Measurements from ENCODE around the gene AMMECR1L. TPM values are rescaled to one million over a fixed set of nuclear protein-coding genes. Genes with fewer than 3 reads are reported as not detected.

AMMECR1L gene
- polyA plus RNA-seq, 2 of the 4 experiments (the other 2 are of a cell fraction) = 15.6 to 23.0 TPM

GRCh38 chr2:127879899-127880298 lies 5.9 kb downstream of the AMMECR1L start:
- Histone ChIP-seq H3K9me3 (no peaks in the 10 kb centered on the region), H3K27ac (no peak overlapping the region), H3K4me3 (no peak overlapping the region), H3K4me2 (no peak overlapping the region), H3K4me1 (peaks cover 14% of the 10 kb centered on the region)
- DNase-seq (ENCODE audit: low read depth in 1 of 2, low spot score in 1 of 2) = no peak
- no peak for FAIRE-seq
- no peak for ATAC-seq
- ChIA-PET POLR2A (no interaction called here), CTCF (interaction anchor here (1.7 to 2.1 kb wide), 2 partner anchors 20 to 183 kb away, joined by 4 to 5 read pairs; no protein-coding TSS in a partner anchor)
- TF ChIP-seq MAZ (IDR thresholded peaks at IDR 0.05; ENCODE audit: borderline replicate concordance, low read depth, low read length) (no peak), ESRRA (IDR thresholded peaks at IDR 0.05; ENCODE audit: borderline replicate concordance, low read length) (no peak), PBX3 (IDR thresholded peaks at IDR 0.05) (no peak), HMGXB4 (CRISPR knock-in tag; IDR thresholded peaks at IDR 0.05; ENCODE audit: borderline replicate concordance) (no peak), CHD4 (IDR thresholded peaks at IDR 0.05; ENCODE audit: borderline replicate concordance) (no peak)
- 83% methylated on average over 5 of the region's 5 CpGs for WGBS (ENCODE audit: missing lambda C conversion rate)

GRCh38 chr2:127877626-127878025 lies 8.1 kb downstream of the AMMECR1L start:
- no peak overlapping the region for H3K4me2 ChIP-seq
- H3K4me1 ChIP-seq = peaks cover 3% of the 10 kb centered on the region; the same call in 1 of the 3 replicates
- DNase-seq (ENCODE audit: low read depth in 1 of 2, low spot score in 1 of 2) = no peak
- H3K27ac ChIP-seq = no peak overlapping the region
- ATAC-seq = no peak
- WGBS (ENCODE audit: missing lambda C conversion rate) = 78% methylated on average over 3 of the region's 3 CpGs
- POLR2A ChIA-PET = no interaction called here
- TF ChIP-seq EHF (CRISPR knock-in tag; IDR thresholded peaks at IDR 0.05) (no peak), MYC (IDR thresholded peaks at IDR 0.05; ENCODE audit: borderline replicate concordance, low read length) (no peak), KDM5A (IDR thresholded peaks at IDR 0.05) (no peak), PBX3 (IDR thresholded peaks at IDR 0.05) (no peak), MAFK (IDR thresholded peaks at IDR 0.05; ENCODE audit: partially characterized antibody) (no peak), EHMT2 (IDR thresholded peaks at IDR 0.05; ENCODE audit: low read depth) (no peak), HES2 (IDR thresholded peaks at IDR 0.05) (no peak), MAZ (IDR thresholded peaks at IDR 0.05; ENCODE audit: borderline replicate concordance, low read depth, low read length) (no peak), CHD2 (IDR thresholded peaks at IDR 0.05; ENCODE audit: low read length, partially characterized antibody) (no peak), RCOR1 (IDR thresholded peaks at IDR 0.05; ENCODE audit: low read depth, low read length) (no peak), TFCP2L1 (CRISPR knock-in tag; IDR thresholded peaks at IDR 0.05) (no peak), NR3C1 (IDR thresholded peaks at IDR 0.05) (no peak)
- CTCF ChIA-PET = interaction anchor here (0.6 to 1.0 kb wide), 2 partner anchors 356 to 522 kb away, joined by 3 read pairs; no protein-coding TSS in a partner anchor
- no peaks in the 10 kb centered on the region for H3K9me3 ChIP-seq
- FAIRE-seq = no peak
- H3K4me3 ChIP-seq = no peak overlapping the region

- CTCF ChIA-PET = no interaction called here
- POLR2A ChIA-PET = no interaction called here
- DNase-seq (ENCODE audit: low read depth in 1 of 2, low spot score in 1 of 2) (no peak), FAIRE-seq (no peak), ATAC-seq (no peak)
- WGBS (ENCODE audit: missing lambda C conversion rate) = 96% methylated on average over 2 of the region's 2 CpGs
- no peaks in the 10 kb centered on the region for H3K9me3 ChIP-seq
- H3K4me3 ChIP-seq = no peak overlapping the region
- H3K27ac ChIP-seq = no peak overlapping the region
- H3K4me2 ChIP-seq = no peak overlapping the region
- H3K4me1 ChIP-seq = peaks cover 3% of the 10 kb centered on the region; the same call in 1 of the 3 replicates
- TF ChIP-seq RARB (CRISPR knock-in tag; IDR thresholded peaks at IDR 0.05) (no peak), USF2 (IDR thresholded peaks at IDR 0.05) (no peak), CTCF (IDR thresholded peaks at IDR 0.05) (no peak), RNF2 (IDR thresholded peaks at IDR 0.05; ENCODE audit: borderline replicate concordance, low read depth) (no peak), ZSCAN20 (CRISPR knock-in tag; IDR thresholded peaks at IDR 0.05) (no peak), POLR2AphosphoS2 (conservative IDR thresholded peaks at IDR 0.05; ENCODE audit: low read length) (no peak), TP53 (CRISPR knock-in tag; IDR thresholded peaks at IDR 0.05) (no peak), MAFK (IDR thresholded peaks at IDR 0.05; ENCODE audit: partially characterized antibody) (no peak), REST (IDR thresholded peaks at IDR 0.05) (no peak)
Measured at GRCh38 chr2:127877136-127877535, 8.6 kb downstream of the AMMECR1L start.
